T-helper 22 cell (primary cell): ENCODE data around the gene RCL1.
"Not testable (repeated sequence)": the region's sequence is repeated elsewhere in the genome, so short reads cannot be mapped to it uniquely, and the experiment has no call there.

ENCODE experiments used
- DNase-seq: peaks from one replicate; pipeline ENCODE4 v3.0.0-alpha.2; 2020; ENCODE audit warnings: low read depth

The RCL1 gene

DNA sequence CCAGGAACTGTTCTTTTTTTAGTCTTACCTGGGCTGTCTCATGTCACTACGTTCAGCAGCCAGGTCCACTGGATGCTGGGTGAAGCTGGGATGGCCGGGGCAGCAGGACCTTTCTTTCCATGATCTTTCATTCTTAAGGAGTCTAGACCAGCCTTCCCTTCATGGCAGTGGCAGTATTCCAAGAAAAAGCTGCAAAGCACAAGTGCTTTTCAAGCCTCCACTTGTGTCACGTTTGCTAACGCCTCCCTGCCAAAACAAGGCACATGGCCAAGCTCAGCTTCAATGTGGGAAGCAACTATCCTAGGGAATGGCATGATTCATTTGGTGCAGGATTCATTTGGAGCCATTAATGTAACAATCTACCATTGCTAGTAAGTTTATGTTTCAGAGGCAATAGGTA lies 94.8 kb downstream of the RCL1 start:
- DNase-seq: no peak

DNA sequence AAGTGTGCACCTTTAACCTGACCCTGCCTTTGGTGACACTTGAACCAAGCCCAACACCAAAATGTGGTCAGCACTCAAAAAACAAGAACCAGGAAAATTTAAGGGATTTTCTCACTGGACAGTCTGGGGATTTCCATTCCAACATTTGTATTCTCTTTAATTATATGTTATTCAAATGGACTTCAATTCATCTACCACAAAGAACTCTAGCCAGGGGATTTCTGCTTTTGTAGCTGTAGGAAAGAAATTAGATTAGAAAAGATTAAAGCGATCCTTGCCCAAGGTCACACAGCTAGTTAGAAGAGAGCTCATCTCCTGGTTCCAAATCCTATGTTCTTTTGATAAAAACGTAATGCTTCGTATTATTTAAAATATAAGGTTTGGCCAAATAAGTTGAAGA lies 97.5 kb downstream of the RCL1 start:
- DNase-seq: no peak

DNA sequence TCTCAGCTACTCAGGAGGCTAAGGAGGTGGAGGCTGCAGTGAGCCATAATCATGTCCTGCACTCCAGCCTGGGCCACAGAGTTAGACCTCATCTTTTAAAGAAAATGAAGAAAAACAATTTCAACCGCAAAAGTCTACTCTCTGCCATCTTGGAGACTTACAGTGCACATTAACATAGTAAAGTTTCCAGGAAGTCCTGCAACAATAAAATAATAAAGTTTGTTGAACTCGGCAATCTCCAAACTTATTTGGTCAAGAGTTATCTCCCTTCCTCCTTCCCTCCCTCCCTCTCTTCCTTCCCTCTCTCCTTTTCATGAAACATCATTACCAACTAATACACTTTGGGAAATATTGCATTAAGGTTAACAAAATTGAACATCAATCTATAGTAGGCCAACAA lies 98.2 kb downstream of the RCL1 start:
- no peak for DNase-seq

DNA sequence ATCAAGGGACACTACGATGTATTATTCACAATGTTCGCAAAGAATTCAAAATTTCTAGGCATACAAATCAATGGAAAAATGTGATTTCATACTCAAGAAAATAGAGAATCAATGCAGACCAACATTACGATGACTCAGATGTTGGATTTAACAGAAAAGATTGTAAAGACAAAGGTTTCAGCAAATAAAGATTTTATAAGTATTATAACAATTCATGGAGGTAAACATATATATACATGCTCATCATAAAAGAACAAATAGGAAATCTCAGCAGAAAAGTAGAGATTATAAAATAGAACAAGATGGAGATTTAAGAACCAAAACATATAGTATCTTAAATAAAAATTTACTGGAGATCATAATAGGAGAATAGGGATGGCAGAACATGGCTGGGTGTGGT lies 98.9 kb downstream of the RCL1 start:
- DNase-seq: no peak

DNA sequence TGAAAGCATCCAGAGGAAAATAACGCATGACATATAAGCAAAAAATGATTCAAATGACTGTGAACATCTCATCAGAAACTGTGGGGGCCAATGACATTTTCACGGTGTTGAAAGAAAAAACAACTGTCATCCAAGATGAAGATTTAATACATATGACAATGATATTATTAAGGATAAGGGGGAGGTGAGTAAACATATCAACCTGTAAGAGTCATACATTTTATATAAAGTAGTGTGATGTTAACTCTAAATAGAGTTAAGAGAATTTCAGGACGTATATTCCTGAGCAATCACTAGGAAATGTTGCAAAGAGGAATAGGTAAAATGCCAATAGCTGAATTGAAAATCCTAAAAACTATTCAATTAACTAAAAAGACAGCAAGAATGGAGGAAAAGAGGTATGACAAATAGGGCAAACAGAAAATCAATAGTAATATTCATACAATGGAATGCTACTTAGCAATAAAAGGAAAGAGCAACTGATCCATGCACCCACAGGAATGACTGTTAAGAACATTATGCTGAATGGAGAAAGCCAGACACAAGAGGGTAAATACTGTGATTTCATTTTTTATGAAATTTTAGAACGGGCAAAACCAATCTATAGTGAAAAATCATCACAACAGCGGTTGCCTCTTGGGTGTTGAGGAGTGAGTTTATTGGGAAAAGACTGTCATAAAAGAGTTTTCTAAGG lies 99.9 kb downstream of the RCL1 start:
- DNase-seq: no peak

DNA sequence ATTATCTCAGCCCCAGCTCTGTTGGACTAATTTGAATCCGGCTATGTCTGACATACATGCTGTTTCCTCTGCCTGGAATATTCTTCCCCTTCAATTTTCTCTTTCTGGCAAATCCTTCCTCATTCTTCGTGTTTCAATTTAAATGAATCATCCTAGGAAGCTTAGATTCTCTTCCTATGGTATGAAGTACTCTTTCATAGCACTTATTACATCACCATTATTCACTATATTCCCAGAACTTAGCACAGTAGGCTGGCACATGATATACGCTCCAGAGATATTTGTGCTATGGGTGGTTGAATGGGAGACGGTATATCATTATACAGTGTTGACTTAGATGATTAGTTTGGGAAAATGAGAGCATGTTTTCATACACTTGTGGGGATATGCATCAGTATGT lies 101.3 kb downstream of the RCL1 start:
- no peak for DNase-seq

DNA sequence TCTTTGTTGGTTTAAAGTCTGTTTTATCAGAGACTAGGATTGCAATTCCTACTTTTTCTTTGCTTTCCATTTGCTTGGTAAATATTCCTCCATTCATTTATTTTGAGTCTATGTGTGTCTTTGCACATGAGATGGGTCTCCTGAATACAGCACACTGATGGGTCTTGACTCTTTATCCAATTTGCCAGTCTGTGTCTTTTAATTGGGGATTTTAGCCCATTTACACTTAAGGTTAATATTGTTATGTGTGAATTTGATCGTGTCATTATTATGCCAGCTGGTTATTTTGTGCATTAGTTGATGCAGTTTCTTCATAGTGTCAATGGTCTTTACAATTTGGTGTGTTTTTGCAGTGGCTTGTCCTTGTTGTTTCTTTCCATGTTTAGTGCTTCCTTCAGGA lies 107.1 kb downstream of the RCL1 start:
- DNase-seq: not testable (repeated sequence)

DNA sequence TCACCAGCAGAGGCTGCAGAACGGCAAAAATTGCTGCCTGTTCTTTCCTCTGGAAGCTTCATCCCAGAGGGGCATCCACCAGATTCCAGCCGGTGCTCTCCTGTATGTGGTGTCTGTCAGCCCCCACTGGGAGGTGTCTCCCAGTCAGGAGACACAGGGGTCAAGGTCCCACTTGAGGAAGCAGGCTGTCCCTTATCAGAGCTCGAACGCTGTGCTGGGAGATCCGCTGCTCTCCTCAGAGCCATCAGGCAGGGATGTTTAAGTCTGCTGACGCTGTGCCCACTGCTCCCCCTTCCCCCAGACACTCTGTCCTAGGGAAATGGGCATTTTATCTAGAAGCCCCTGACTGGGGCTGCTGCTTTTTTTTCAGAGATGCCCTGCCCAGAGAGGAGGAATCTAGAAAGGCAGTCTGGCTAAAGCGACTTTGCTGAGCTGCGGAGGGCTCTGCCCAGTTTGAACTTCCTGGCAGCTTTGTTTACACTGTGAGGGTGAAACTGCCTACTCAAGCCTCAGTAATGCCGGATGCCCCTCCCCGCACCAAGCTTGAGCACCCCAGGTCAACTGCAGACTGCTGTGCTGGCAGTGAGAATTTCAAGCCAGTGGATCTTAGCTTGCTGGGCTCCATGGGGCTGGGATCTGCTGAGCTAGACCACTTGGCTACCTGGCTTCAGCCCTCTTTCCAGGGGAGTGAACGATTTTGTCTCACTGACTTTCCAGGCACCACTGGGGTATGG lies 108.8 kb downstream of the RCL1 start:
- DNase-seq: not testable (repeated sequence)

DNA sequence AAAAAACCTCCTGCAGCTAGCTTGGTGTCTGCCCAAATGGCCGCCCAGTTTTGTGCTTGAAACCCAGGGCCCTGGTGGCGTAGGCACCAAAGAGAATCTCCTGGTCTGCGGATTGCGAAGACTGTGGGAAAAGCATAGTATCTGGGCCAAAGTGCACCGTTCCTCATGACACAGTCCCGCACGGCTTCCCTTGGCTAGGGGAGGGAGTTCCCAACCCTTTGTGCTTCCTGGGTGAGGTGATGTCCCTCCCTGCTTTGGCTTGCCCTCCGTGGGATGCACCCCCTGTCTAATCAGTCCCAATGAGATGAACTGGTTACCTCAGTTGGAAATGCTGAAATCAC lies 109.4 kb downstream of the RCL1 start:
- DNase-seq: no peak

DNA sequence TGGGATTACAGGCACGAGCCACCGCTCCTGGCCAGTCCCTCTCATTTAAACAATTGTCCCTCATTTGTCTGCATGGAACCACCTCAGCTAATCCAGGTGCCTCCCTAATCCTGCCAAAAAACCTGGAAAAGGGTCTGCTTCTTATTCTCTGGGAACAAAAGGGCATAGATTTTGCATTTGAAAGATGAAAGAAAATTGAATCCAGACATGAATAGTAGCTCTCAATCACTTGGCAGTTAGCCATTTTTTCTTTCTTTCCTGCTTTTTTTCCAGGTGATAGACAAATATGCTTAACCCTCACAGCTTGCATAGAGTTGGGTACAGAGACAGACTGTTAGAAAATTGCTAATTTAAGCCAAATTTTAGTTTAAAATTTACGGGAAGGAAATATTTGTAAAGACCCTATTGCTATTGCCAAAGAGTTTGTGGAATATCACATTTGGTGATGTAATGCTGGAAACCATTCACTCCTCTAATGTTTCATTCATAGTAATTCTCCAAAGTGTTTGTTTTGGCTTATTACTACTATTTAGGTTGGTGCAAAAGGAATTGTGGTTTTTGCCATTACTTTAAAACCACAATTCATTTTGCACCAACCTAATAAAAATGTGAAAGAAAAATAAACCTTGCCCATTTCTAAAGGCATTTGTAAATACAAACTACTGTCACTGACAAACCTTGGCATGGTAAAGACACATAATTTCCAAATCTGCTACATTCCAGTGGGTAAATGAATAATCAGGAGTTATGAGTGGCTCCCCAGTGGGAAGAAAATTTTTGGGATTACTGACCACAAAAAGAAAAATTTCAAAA lies 111.8 kb downstream of the RCL1 start:
- DNase-seq: no peak

DNA sequence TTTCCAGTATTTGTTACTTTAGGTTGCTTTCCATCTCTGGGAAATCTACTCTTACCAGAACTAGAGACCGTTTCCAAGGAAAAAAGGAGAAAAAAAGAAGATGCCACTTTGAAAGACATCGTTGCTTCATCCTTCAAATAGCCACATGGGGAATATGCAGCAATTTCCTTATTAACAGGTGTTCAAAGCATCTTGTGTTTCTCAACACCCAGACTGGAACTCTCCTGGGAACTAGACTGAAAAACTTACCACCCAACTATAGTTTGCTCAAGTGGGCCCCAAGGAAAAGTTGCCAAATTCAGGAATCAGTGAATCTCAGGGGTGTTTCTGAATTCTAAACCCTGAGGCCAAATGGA lies 112.4 kb downstream of the RCL1 start:
- DNase-seq: no peak
